Neural progenitor cell (in vitro differentiated cells): ENCODE data around the gene CPXM2. TPM values are rescaled to one million over a fixed set of nuclear protein-coding genes. Genes with fewer than 3 reads are reported as not detected.

Experiments
- DNase-seq: peaks from one replicate; pipeline ENCODE4 v3.0.0-alpha.2; 2016; ENCODE audit warnings: low spot score
- H2AFZ ChIP-seq: fragments of 200-600 bp; sonication (generic); replicated peaks from 2 replicates; pipeline ENCODE4 v1.6.1; 2016; ENCODE audit warnings: antibody characterized with exemption
- H3F3A ChIP-seq: fragments of 200-600 bp; sonication (generic); 2 replicates; pipeline ENCODE4 v1.6.1; 2016; ENCODE audit warnings: antibody characterized with exemption, low read depth
- H3K27ac ChIP-seq: fragments of 200-600 bp; sonication (generic); 2 replicates; pipeline ENCODE4 v1.5.1; 2016; ENCODE audit warnings: mild to moderate bottlenecking
- H3K27me3 ChIP-seq: fragments of 200-600 bp; sonication (generic); 2 replicates; pipeline ENCODE4 v1.6.1; 2016; ENCODE audit warnings: mild to moderate bottlenecking, moderate library complexity
- H3K36me3 ChIP-seq: fragments of 200-600 bp; sonication (generic); 2 replicates; pipeline ENCODE4 v1.5.1; 2016
- H3K4me1 ChIP-seq: fragments of 200-600 bp; sonication (generic); 2 replicates; pipeline ENCODE4 v1.6.1; 2016; ENCODE audit warnings: mixed run types
- H3K4me2 ChIP-seq: fragments of 200-600 bp; sonication (generic); 2 replicates; pipeline ENCODE4 v1.6.1; 2016
- H3K4me3 ChIP-seq: fragments of 200-600 bp; sonication (generic); 2 replicates; pipeline ENCODE4 v1.5.1; 2016
- H3K79me2 ChIP-seq: fragments of 200-600 bp; sonication (generic); 2 replicates; pipeline ENCODE4 v1.6.1; 2016; ENCODE audit warnings: low read depth
- H3K9ac ChIP-seq: fragments of 200-600 bp; sonication (generic); 2 replicates; pipeline ENCODE4 v1.6.1; 2016
- H3K9me3 ChIP-seq: fragments of 200-600 bp; sonication (generic); 2 replicates; pipeline ENCODE4 v1.5.1; 2016; ENCODE audit warnings: low read depth
- H4K20me1 ChIP-seq: fragments of 200-600 bp; sonication (generic); 2 replicates; pipeline ENCODE4 v1.6.1; 2016; ENCODE audit warnings: low read depth
- H3K27ac Mint-ChIP-seq: 3 replicates; pipeline ENCODE4 v1.8.0; 2021; ENCODE audit warnings: mixed read lengths
- H3K27me3 Mint-ChIP-seq: 2 replicates; pipeline ENCODE4 v1.8.0; 2022; ENCODE audit warnings: low read depth, mild to moderate bottlenecking, inconsistent platforms, moderate library complexity, mixed read lengths; ENCODE audit not compliant: insufficient read depth
- H3K36me3 Mint-ChIP-seq: 3 replicates; pipeline ENCODE4 v1.8.0; 2021; ENCODE audit warnings: mixed read lengths
- H3K4me1 Mint-ChIP-seq: 3 replicates; pipeline ENCODE4 v1.8.0; 2021; ENCODE audit warnings: mixed read lengths
- H3K4me3 Mint-ChIP-seq: 3 replicates; pipeline ENCODE4 v1.8.0; 2021; ENCODE audit warnings: mild to moderate bottlenecking, moderate library complexity, mixed read lengths
- H3K9me3 Mint-ChIP-seq: 3 replicates; pipeline ENCODE4 v1.8.0; 2020; ENCODE audit warnings: mixed read lengths
- CTCF ChIP-seq: fragments of 200-600 bp; sonication (generic); IDR thresholded peaks from 2 replicates; pipeline ENCODE4 v1.5.1; 2017; ENCODE audit warnings: antibody characterized with exemption, mild to moderate bottlenecking
- EZH2 ChIP-seq: fragments of 200-600 bp; sonication (generic); IDR thresholded peaks from 2 replicates; pipeline ENCODE4 v1.6.1; 2017; ENCODE audit warnings: antibody characterized with exemption, mild to moderate bottlenecking, moderate library complexity
- EZH2phosphoT487 ChIP-seq: fragments of 200-600 bp; sonication (generic); IDR thresholded peaks from 2 replicates; pipeline ENCODE4 v1.6.1; 2017; ENCODE audit warnings: antibody characterized with exemption
- total RNA-seq: library from RNA; depleted of rRNA; stranded (reverse); fragments of >200 nt; gene quantifications from 2 replicates; pipeline ENCODE4 v1.2.3, GENCODE V29; 2015; ENCODE audit warnings: low replicate concordance

The CPXM2 gene
- total RNA-seq, 1 donor from 2014 or later = not detected

- peaks cover 6% of the 10 kb centered on the region for H3K9me3 Mint-ChIP-seq
Observed at GRCh38 chr10:123878666-123879303, 12.8 kb downstream of the CPXM2 start.

GRCh38 chr10:123870260-123870659 lies 21.3 kb downstream of the CPXM2 start:
- Mint-ChIP-seq H3K4me3 (peak overlapping the region; percentile 43), H3K27me3 (peaks cover 24% of the 10 kb centered on the region), H3K27ac (peak overlapping the region; percentile 91), H3K36me3 (no peaks in the 10 kb centered on the region), H3K9me3 (peaks cover 16% of the 10 kb centered on the region), H3K4me1 (peaks cover 40% of the 10 kb centered on the region)
- no peak for DNase-seq
- Histone ChIP-seq H3K79me2 (no peaks in the 10 kb centered on the region), H2AFZ (no peak overlapping the region), H3K4me1 (peaks cover 2% of the 10 kb centered on the region), H3K36me3 (no peaks in the 10 kb centered on the region), H4K20me1 (no peaks in the 10 kb centered on the region), H3K4me2 (no peak overlapping the region), H3K9me3 (no peaks in the 10 kb centered on the region), H3K27me3 (no peaks in the 10 kb centered on the region), H3K4me3 (no peak overlapping the region), H3F3A (no peaks in the 10 kb centered on the region), H3K27ac (no peak overlapping the region), H3K9ac (no peak overlapping the region)
- TF ChIP-seq EZH2 = no peak
- no peak for TF ChIP-seq CTCF
- TF ChIP-seq EZH2phosphoT487 = no peak

More at GRCh38 chr10:123878666-123879303, 12.8 kb downstream of the CPXM2 start:
- Histone ChIP-seq H2AFZ (no peak overlapping the region), H3K27ac (no peak overlapping the region), H3K9ac (no peak overlapping the region), H3K9me3 (no peaks in the 10 kb centered on the region), H4K20me1 (no peaks in the 10 kb centered on the region), H3K4me3 (no peak overlapping the region), H3K4me1 (no peaks in the 10 kb centered on the region), H3K36me3 (no peaks in the 10 kb centered on the region), H3K79me2 (no peaks in the 10 kb centered on the region), H3K4me2 (no peak overlapping the region), H3F3A (no peaks in the 10 kb centered on the region), H3K27me3 (no peaks in the 10 kb centered on the region)
- DNase-seq = no peak
- H3K4me3 Mint-ChIP-seq = no peak overlapping the region
- no peak for TF ChIP-seq EZH2phosphoT487
- TF ChIP-seq EZH2 = no peak
- TF ChIP-seq CTCF = no peak
- no peaks in the 10 kb centered on the region for H3K4me1 Mint-ChIP-seq
- peaks cover 3% of the 10 kb centered on the region for H3K27me3 Mint-ChIP-seq
- H3K36me3 Mint-ChIP-seq = no peaks in the 10 kb centered on the region
- no peak overlapping the region for H3K27ac Mint-ChIP-seq

- no peak overlapping the region for H3K27ac Mint-ChIP-seq
- H3K27me3 ChIP-seq = no peaks in the 10 kb centered on the region
- no peak overlapping the region for H3K9ac ChIP-seq
- H3K4me3 Mint-ChIP-seq = no peak overlapping the region
- H3K9me3 ChIP-seq = no peaks in the 10 kb centered on the region
- no peaks in the 10 kb centered on the region for H3K36me3 Mint-ChIP-seq
- no peak overlapping the region for H3K27ac ChIP-seq
- no peaks in the 10 kb centered on the region for H4K20me1 ChIP-seq
- H3K9me3 Mint-ChIP-seq = peaks cover 13% of the 10 kb centered on the region
- no peak for DNase-seq
- no peak overlapping the region for H3K4me3 ChIP-seq
- peaks cover 2% of the 10 kb centered on the region for H3K4me1 ChIP-seq
- TF ChIP-seq EZH2phosphoT487 (no peak), EZH2 (no peak), CTCF (no peak)
- H3F3A ChIP-seq = no peaks in the 10 kb centered on the region
- no peak overlapping the region for H2AFZ ChIP-seq
- peaks cover 42% of the 10 kb centered on the region for H3K4me1 Mint-ChIP-seq
- no peaks in the 10 kb centered on the region for H3K36me3 ChIP-seq
- no peaks in the 10 kb centered on the region for H3K79me2 ChIP-seq
- H3K4me2 ChIP-seq = no peak overlapping the region
- H3K27me3 Mint-ChIP-seq = peaks cover 24% of the 10 kb centered on the region
Observed at GRCh38 chr10:123869020-123869414, 22.6 kb downstream of the CPXM2 start.
